Mesothelial cell of epicardium (in vitro differentiated cells): ENCODE measurements around the gene MEF2A. TPM values are rescaled to one million over a fixed set of nuclear protein-coding genes. Genes with fewer than 3 reads are reported as not detected.
A peak's percentile ranks its signal among the peaks of the same experiment; 100 is the strongest.

Experiments used
- DNase-seq, 2 experiments: peaks; one replicate each; pipeline ENCODE4 v3.0.0; 2021; ENCODE audit warnings: low spot score in 2 of 2; ENCODE audit not compliant: unreplicated experiment in 2 of 2
- H3K27ac Mint-ChIP-seq: 2 replicates; pipeline ENCODE4 v1.8.0; 2021; ENCODE audit warnings: mixed read lengths
- H3K27me3 Mint-ChIP-seq: 2 replicates; pipeline ENCODE4 v1.8.0; 2021; ENCODE audit warnings: low read depth, mixed read lengths
- H3K36me3 Mint-ChIP-seq: 2 replicates; pipeline ENCODE4 v1.8.0; 2021; ENCODE audit warnings: mixed read lengths
- H3K4me1 Mint-ChIP-seq: 2 replicates; pipeline ENCODE4 v1.8.0; 2021; ENCODE audit warnings: mixed read lengths
- H3K4me3 Mint-ChIP-seq: 2 replicates; pipeline ENCODE4 v1.8.0; 2021; ENCODE audit warnings: mild to moderate bottlenecking, moderate library complexity, mixed read lengths
- H3K9me3 Mint-ChIP-seq: 2 replicates; pipeline ENCODE4 v1.8.0; 2021; ENCODE audit warnings: mixed read lengths
- CTCF ChIP-seq: fragments of 200-600 bp; sonication (generic); IDR thresholded peaks from one replicate; pipeline ENCODE4 v1.5.0; 2021; ENCODE audit warnings: antibody characterized with exemption; ENCODE audit not compliant: unreplicated experiment
- total RNA-seq: library from RNA; stranded (reverse); gene quantifications from 3 replicates; pipeline ENCODE4 v1.2.1, GENCODE V29; 2021

MEF2A gene
- total RNA-seq, 1 donor from 2014 or later = 39.1 TPM

GRCh38 chr15:99734575-99734974, 168.8 kb downstream of the MEF2A start:
- Mint-ChIP-seq H3K27me3 (no peaks in the 10 kb centered on the region), H3K27ac (no peak overlapping the region), H3K9me3 (no peaks in the 10 kb centered on the region), H3K36me3 (no peaks in the 10 kb centered on the region), H3K4me1 (peaks cover 30% of the 10 kb centered on the region), H3K4me3 (peak overlapping the region; percentile 33)
- DNase-seq = no peak
- no peak for TF ChIP-seq CTCF

GRCh38 chr15:99735868-99736267, 170.1 kb downstream of the MEF2A start:
- DNase-seq = no peak
- TF ChIP-seq CTCF = no peak
- Mint-ChIP-seq H3K4me3 (no peak overlapping the region), H3K36me3 (no peaks in the 10 kb centered on the region), H3K27ac (no peak overlapping the region), H3K9me3 (no peaks in the 10 kb centered on the region), H3K27me3 (no peaks in the 10 kb centered on the region), H3K4me1 (peaks cover 20% of the 10 kb centered on the region)

- Mint-ChIP-seq H3K4me1 (peaks cover 12% of the 10 kb centered on the region), H3K27ac (no peak overlapping the region), H3K36me3 (no peaks in the 10 kb centered on the region), H3K4me3 (no peak overlapping the region), H3K9me3 (no peaks in the 10 kb centered on the region), H3K27me3 (no peaks in the 10 kb centered on the region)
- no peak for DNase-seq
- TF ChIP-seq CTCF = no peak
Observed at GRCh38 chr15:99736702-99737101, 170.9 kb downstream of the MEF2A start.

- H3K27me3 Mint-ChIP-seq = no peaks in the 10 kb centered on the region
- H3K27ac Mint-ChIP-seq = no peak overlapping the region
- H3K4me3 Mint-ChIP-seq = no peak overlapping the region
- no peaks in the 10 kb centered on the region for H3K36me3 Mint-ChIP-seq
- DNase-seq = no peak
- peaks cover 3% of the 10 kb centered on the region for H3K4me1 Mint-ChIP-seq
- TF ChIP-seq CTCF = no peak
- no peaks in the 10 kb centered on the region for H3K9me3 Mint-ChIP-seq
Observed at GRCh38 chr15:99738021-99738847, 172.4 kb downstream of the MEF2A start.

GRCh38 chr15:99741835-99742234, 176.1 kb downstream of the MEF2A start:
- TF ChIP-seq CTCF = no peak
- Mint-ChIP-seq H3K27ac (no peak overlapping the region), H3K9me3 (no peaks in the 10 kb centered on the region), H3K27me3 (peaks cover 8% of the 10 kb centered on the region), H3K4me1 (no peaks in the 10 kb centered on the region), H3K36me3 (no peaks in the 10 kb centered on the region), H3K4me3 (no peak overlapping the region)
- DNase-seq = no peak

- peaks cover 8% of the 10 kb centered on the region for H3K27me3 Mint-ChIP-seq
- no peak overlapping the region for H3K27ac Mint-ChIP-seq
- DNase-seq = no peak
- no peaks in the 10 kb centered on the region for H3K4me1 Mint-ChIP-seq
- H3K36me3 Mint-ChIP-seq = no peaks in the 10 kb centered on the region
- no peaks in the 10 kb centered on the region for H3K9me3 Mint-ChIP-seq
- no peak for TF ChIP-seq CTCF
- no peak overlapping the region for H3K4me3 Mint-ChIP-seq
Observed at GRCh38 chr15:99744142-99744541, 178.4 kb downstream of the MEF2A start.
